ENCODE measurements around the gene CRK.
"Not testable (repeated sequence)": the region's sequence is repeated elsewhere in the genome, so short reads cannot be mapped to it uniquely, and the experiment has no call there.

Gene CRK

GRCh38 chr17:1423456-1424135, 32.4 kb downstream of the CRK start:
- DNase-seq (ENCODE audit: low spot score): no peak

DNA sequence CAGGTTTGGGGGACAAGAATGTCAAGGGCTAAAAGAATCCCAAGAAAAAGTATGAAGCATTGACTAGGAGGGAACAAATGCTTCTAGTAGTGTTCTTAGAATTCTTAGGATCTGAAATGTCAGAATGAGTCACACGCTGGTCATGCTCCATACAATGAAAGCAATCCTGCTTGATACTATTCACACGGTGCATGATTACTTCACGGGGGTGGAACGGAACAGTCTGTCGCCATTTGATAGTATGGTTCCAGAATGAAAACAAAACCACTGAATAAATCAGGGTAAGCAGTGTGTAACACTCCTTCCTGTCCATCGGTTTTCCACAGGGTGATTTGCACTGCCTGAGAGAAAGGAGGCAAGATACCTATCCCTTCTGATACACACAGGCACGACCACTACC, 33.1 kb downstream of the CRK start:
- peak; percentile 96 for DNase-seq (ENCODE audit: low spot score)

DNA sequence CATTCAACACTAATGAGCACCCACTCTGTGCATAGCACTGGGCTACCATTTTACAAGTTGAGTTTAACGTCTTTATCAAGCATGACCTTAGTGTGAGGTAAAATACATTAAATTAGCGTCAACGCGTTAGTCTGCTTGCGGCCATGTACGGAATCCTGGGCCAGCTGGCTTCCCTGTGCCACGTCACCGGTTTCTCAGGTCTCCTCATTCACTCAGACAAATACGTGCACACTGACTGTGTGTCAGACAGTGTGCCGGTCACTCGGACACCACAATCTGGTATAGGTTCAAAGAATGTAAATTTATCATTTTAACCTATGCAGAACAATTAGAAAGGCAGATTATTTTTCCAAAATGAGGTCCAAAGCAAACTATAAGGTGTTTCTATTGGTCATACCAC, 34.6 kb downstream of the CRK start:
- no peak for DNase-seq (ENCODE audit: low spot score)

- DNase-seq (ENCODE audit: low spot score): no peak
Observed at GRCh38 chr17:1420981-1421380, 35.1 kb downstream of the CRK start.

DNA sequence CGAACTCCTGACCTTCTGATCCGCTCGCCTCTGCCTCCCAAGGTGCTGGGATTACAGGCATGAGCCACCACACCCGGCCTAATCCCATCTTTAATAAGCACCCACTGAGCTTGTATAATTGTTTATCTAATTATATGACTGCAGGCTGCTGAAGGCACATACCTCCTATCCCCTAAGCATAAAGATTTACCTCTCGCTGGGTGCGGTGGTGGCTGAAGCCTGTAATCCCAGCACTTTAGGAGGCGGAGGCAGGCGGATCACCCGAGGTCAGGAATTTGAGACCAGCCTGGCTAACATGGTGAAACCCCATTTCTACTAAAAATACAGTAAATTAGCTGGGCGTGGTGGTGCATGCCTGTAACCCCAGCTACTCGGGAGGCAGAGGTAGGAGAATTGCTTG, 35.9 kb downstream of the CRK start:
- DNase-seq (ENCODE audit: low spot score): no peak

GRCh38 chr17:1418476-1418875, 37.6 kb downstream of the CRK start:
- not testable (repeated sequence) for DNase-seq (ENCODE audit: low spot score)

- no peak for DNase-seq (ENCODE audit: low spot score)
Observed at GRCh38 chr17:1416414-1416813, 39.6 kb downstream of the CRK start.

DNA sequence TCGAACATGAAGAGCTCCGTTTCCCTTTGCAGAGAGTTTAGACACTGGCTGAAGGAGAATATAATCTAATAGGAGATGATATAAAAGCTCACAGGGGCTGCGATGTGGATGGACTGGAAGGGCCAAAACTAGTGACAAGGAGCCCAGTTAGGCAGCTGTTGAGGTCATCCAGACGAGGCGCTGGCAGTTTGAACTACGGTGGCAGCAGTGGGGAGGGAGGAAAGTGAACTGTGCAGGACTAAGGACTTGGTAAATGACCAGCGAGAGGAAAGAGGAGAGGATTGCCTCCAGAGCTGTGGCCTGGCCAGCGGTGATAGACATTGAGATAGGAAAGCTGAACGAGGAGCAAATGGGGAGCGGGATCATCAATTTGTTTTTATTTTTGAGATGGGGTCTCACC, 41.4 kb downstream of the CRK start:
- DNase-seq (ENCODE audit: low spot score): no peak

GRCh38 chr17:1414001-1414574, 41.9 kb downstream of the CRK start:
- DNase-seq (ENCODE audit: low spot score): no peak

DNA sequence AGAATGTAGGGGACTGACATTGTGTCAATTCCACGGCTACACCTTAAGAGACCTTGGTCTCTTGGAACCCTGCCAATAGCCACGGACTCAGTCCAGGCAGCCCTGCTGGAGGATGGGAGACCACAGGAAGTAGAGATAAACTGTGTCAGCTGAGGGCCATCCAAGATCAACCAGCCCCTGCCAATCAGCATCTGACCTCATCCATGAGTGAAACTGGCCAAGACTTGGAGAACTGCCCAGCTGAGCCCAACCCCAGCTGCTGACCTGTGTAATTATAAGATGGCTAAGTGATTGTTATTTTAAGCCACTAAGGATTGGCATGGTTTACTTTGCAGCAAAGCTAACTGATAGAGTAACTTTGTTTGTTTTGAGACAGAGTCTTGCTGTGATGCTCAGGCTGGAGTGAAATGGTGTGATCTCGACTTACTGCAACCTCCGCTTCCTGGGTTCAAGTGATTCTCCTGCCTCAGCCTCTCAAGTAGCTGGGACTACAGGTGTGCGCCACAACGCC, 42.7 kb downstream of the CRK start:
- DNase-seq (ENCODE audit: low spot score): no peak

- no peak for DNase-seq (ENCODE audit: low spot score)
Observed at GRCh38 chr17:1412185-1413110, 43.6 kb downstream of the CRK start.

DNA sequence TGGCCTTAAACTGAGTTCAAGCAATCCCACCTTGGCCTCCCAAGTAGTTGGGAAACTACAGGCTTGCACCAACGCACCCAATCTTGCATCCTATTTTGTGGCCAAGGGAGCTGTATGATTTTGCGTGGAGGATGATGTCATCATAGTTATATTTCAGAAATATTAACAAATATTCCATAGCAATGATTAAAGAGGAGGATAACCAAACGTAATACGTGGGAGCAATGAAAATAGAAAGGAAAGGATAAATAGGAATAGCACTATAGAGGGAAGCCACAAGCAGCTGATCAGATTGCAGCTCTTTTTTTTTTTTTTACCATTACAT, 53.8 kb downstream of the CRK start:
- DNase-seq (ENCODE audit: low spot score): no peak

- peak; percentile 89 for DNase-seq (ENCODE audit: low spot score)
Observed at GRCh38 chr17:1399679-1400512, 56.1 kb downstream of the CRK start, which contains the start of gene YWHAE. Gene YWHAE, minus strand, starts transcription at chr17:1400222. Its CDS starts 112 bp downstream, at chr17:1400110.

DNA sequence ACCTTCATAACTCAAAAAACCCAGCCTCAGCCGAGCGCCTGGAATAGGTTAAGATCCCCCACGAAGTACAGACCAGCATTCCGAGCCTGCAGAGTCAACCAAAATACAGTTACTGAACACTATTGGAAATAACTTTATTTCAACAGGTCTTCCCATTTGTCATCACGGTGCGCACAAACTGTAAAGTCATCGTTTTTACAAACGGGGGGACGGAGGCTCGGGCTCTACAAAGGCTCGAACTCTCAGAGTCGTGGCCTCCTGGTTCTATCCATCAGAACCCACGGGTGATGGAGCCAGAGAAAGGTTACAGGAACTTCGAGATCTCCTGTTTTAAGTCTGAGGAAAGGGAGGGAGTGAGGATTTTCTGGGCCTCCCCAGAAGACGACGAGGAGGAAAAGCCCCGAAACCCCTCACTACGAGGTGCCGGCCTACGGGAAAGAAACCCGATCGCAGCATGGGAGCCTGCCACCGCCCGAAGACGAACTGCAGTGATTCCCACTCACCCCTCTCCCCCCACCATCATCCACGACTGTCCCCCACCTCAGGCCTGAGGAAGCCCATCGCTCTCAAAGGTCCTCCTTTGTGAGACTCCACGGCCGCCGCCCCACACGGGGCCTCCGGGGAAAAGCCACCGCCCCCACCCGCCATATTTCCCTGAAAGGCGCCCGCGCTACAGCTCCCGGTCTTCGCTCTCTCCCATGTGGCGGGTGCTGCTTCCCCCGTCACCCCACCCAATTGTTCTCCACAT, 56.9 kb downstream of the CRK start:
- DNase-seq (ENCODE audit: low spot score): no peak

DNA sequence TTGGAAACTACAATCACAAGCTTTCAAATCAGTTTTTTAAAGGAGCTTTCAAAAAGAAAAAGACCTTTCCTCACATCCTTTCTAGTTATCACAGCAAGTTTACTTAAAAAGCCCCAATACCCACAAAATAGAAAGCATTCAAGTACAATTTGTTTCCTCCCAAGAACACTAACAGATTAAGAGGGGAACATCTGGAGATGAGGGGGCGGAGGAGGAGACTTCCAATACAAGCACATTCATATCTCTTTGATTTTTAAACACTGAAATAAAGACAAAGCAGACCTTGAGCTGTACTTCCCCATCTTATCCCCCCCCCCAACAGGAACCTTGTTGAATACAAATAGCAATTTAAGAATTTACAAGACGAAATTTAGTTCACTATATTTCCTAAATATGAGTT, 58.0 kb downstream of the CRK start:
- no peak for DNase-seq (ENCODE audit: low spot score)

DNA sequence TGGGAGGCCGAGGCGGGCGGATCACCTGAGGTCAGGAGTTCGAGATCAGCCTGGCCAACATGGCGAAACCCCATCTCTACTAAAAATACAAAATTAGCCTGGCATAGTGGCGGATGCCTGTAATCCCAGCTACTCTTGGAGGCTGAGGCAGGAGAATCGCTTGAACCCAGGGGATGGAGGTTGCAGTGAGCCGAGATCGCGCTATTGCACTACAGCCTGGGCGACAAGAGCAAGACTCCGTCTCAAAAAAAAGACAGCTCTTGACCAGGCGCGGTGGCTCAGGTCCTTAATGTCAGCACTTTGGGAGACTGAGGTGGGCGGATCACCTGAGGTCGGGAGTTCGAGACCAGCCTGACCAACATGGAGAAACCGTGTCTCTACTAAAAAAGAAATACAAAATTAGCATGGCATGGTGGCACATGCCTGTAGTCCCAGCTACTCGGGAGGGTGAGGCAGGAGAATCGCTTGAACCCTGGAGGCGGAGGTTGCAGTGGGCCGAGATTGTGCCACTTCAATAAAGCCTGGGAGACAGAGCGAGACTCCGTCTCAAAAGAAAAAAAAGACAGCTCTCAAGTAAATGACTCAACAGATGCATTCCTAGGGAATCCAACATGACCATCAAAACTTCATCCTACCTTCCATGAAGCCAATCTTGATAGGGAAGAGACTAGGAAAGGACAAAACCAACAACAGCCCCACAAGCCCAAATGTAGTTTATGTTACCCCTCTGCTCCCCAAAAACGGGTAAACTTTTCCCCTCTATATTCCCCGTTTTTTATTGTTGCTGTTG, 60.0 kb downstream of the CRK start:
- DNase-seq (ENCODE audit: low spot score): not testable (repeated sequence)

GRCh38 chr17:1391577-1391976, 64.5 kb downstream of the CRK start:
- no peak for DNase-seq (ENCODE audit: low spot score)

GRCh38 chr17:1390432-1391367, 65.3 kb downstream of the CRK start:
- DNase-seq (ENCODE audit: low spot score): no peak

All from COLO829 (cell line).